Activated CD4-positive, alpha-beta T cell treated with anti-CD3 and anti-CD28 coated beads for 1 hour (primary cell): Measurements from ENCODE around the gene ABCA12.

Experiments
- DNase-seq: peaks from one replicate; pipeline ENCODE4 v3.0.0-alpha.2; 2020

ABCA12 gene

GRCh38 chr2:214902286-214902685, 236.1 kb downstream of the ABCA12 start:
- DNase-seq = no peak

GRCh38 chr2:214899751-214900150, 238.7 kb downstream of the ABCA12 start:
- no peak for DNase-seq

GRCh38 chr2:214896274-214896673, 242.2 kb downstream of the ABCA12 start:
- no peak for DNase-seq

GRCh38 chr2:214895469-214895868, 243.0 kb downstream of the ABCA12 start:
- DNase-seq = no peak

GRCh38 chr2:214889301-214889700, 249.1 kb downstream of the ABCA12 start:
- DNase-seq = no peak

GRCh38 chr2:214881647-214882202, 256.7 kb downstream of the ABCA12 start:
- DNase-seq = no peak
